NCI-H510A (cell line): ENCODE data around the gene TP63.
"Not testable (repeated sequence)": the region's sequence is repeated elsewhere in the genome, so short reads cannot be mapped to it uniquely, and the experiment has no call there.

Source experiments
- DNase-seq: peaks from one replicate; lab custom pipeline; 2025; lab: John Stamatoyannopoulos, UW

Gene TP63

GRCh38 chr3:189726277-189726676 is 95.1 kb downstream of the TP63 start:
- DNase-seq: no peak

- no peak for DNase-seq
These were observed 96.0 kb downstream of the TP63 start for GRCh38 chr3:189727158-189727557.

GRCh38 chr3:189727898-189728297 is 96.7 kb downstream of the TP63 start:
- DNase-seq: no peak

- no peak for DNase-seq
These were observed 97.7 kb downstream of the TP63 start for GRCh38 chr3:189728915-189729314.

GRCh38 chr3:189734061-189734460 is 102.9 kb downstream of the TP63 start:
- DNase-seq: no peak

- no peak for DNase-seq
These were observed 104.7 kb downstream of the TP63 start for GRCh38 chr3:189735913-189736312.

- DNase-seq: no peak
These were observed 105.9 kb downstream of the TP63 start for GRCh38 chr3:189737071-189737470.

GRCh38 chr3:189737619-189738018 is 106.4 kb downstream of the TP63 start:
- no peak for DNase-seq

- DNase-seq: no peak
These were observed 108.2 kb downstream of the TP63 start for GRCh38 chr3:189739378-189739777.

- no peak for DNase-seq
These were observed 109.0 kb downstream of the TP63 start for GRCh38 chr3:189740156-189740555.

- no peak for DNase-seq
These were observed 113.0 kb downstream of the TP63 start for GRCh38 chr3:189744235-189744634.

- DNase-seq: no peak
These were observed 114.4 kb downstream of the TP63 start for GRCh38 chr3:189745622-189746021.

- DNase-seq: no peak
These were observed 116.9 kb downstream of the TP63 start for GRCh38 chr3:189748046-189748445.

- DNase-seq: not testable (repeated sequence)
These were observed 119.8 kb downstream of the TP63 start for GRCh38 chr3:189750972-189751371.

GRCh38 chr3:189754356-189754755 is 123.2 kb downstream of the TP63 start:
- no peak for DNase-seq

- no peak for DNase-seq
These were observed 125.4 kb downstream of the TP63 start for GRCh38 chr3:189756582-189757078.

- no peak for DNase-seq
These were observed 127.0 kb downstream of the TP63 start for GRCh38 chr3:189758186-189758585.

- DNase-seq: no peak
These were observed 135.2 kb downstream of the TP63 start for GRCh38 chr3:189766416-189766815.

GRCh38 chr3:189771842-189772450 is 140.8 kb downstream of the TP63 start:
- DNase-seq: no peak

- DNase-seq: no peak
These were observed 141.4 kb downstream of the TP63 start for GRCh38 chr3:189772584-189772983.

- DNase-seq: no peak
These were observed 141.9 kb downstream of the TP63 start for GRCh38 chr3:189773056-189773455.

GRCh38 chr3:189776149-189776824 is 145.1 kb downstream of the TP63 start:
- no peak for DNase-seq

- DNase-seq: no peak
These were observed 147.3 kb downstream of the TP63 start for GRCh38 chr3:189778340-189778950.
